HepG2 (cell line): Measurements from ENCODE around the gene YPEL3. TPM values are rescaled to one million over a fixed set of nuclear protein-coding genes. Genes with fewer than 3 reads are reported as not detected.

Experiments used
- ATF7-NPFF ChIP-seq: sonication (generic); formaldehyde crosslinking; IDR thresholded peaks from 2 replicates; pipeline ENCODE4 v1.8.1; 2023; ENCODE audit warnings: mild to moderate bottlenecking, low read depth, missing genetic modification reagents, moderate library complexity
- CREB1 ChIP-seq, 2 experiments: fragments of 450-650 bp in 1 of 2; IDR thresholded peaks; 2 replicates each; pipeline ENCODE4 v1.6.1; 2016 to 2017; ENCODE audit warnings: control low read depth in 1 of 2, mild to moderate bottlenecking in 1 of 2, missing compliant biosample characterization in 1 of 2, missing genetic modification characterization in 1 of 2
- FOSL1 ChIP-seq: sonication (generic); formaldehyde crosslinking; IDR thresholded peaks from 2 replicates; pipeline ENCODE4 v1.9.0; 2021; ENCODE audit warnings: missing genetic modification reagents, borderline replicate concordance
- MNT ChIP-seq: fragments of 450-650 bp; IDR thresholded peaks from 2 replicates; pipeline ENCODE4 v1.6.1; 2016
- PBX2 ChIP-seq: IDR thresholded peaks from 2 replicates; pipeline ENCODE4 v1.6.1; 2016; ENCODE audit warnings: control low read depth
- RAD51 ChIP-seq: fragments of 450-650 bp; IDR thresholded peaks from 2 replicates; pipeline ENCODE4 v1.6.1; 2016; ENCODE audit warnings: borderline replicate concordance
- SNAPC4 ChIP-seq: sonication (generic); formaldehyde crosslinking; IDR thresholded peaks from 2 replicates; pipeline ENCODE4 v1.4.0; 2020; ENCODE audit warnings: mild to moderate bottlenecking, missing genetic modification reagents
- TERF1 ChIP-seq: sonication (generic); formaldehyde crosslinking; IDR thresholded peaks from 2 replicates; pipeline ENCODE4 v1.8.0; 2022; ENCODE audit warnings: mild to moderate bottlenecking, missing genetic modification reagents, moderate library complexity
- YEATS4 ChIP-seq: sonication (generic); formaldehyde crosslinking; IDR thresholded peaks from 2 replicates; pipeline ENCODE4 v1.4.0; 2020; ENCODE audit warnings: missing genetic modification reagents, borderline replicate concordance
- ZBTB46 ChIP-seq: sonication (generic); formaldehyde crosslinking; IDR thresholded peaks from 2 replicates; pipeline ENCODE4 v1.4.0; 2020; ENCODE audit warnings: mild to moderate bottlenecking, missing genetic modification reagents, borderline replicate concordance
- ZFP36L2 ChIP-seq: sonication (generic); formaldehyde crosslinking; IDR thresholded peaks from 2 replicates; pipeline ENCODE4 v1.4.0; 2020; ENCODE audit warnings: missing genetic modification reagents
- ZNF253 ChIP-seq: sonication (generic); formaldehyde crosslinking; IDR thresholded peaks from 2 replicates; pipeline ENCODE4 v1.8.0; 2022; ENCODE audit warnings: mild to moderate bottlenecking, missing genetic modification reagents, borderline replicate concordance
- ZNF562 ChIP-seq: sonication (generic); formaldehyde crosslinking; IDR thresholded peaks from 2 replicates; pipeline ENCODE4 v1.8.0; 2022; ENCODE audit warnings: missing genetic modification reagents, borderline replicate concordance
- ZNF569 ChIP-seq: sonication (generic); formaldehyde crosslinking; IDR thresholded peaks from 2 replicates; pipeline ENCODE4 v1.5.0; 2020; ENCODE audit warnings: mild to moderate bottlenecking, missing genetic modification reagents, moderate library complexity, borderline replicate concordance
- ZNF589 ChIP-seq: sonication (generic); formaldehyde crosslinking; conservative IDR thresholded peaks from 2 replicates; pipeline ENCODE4 v1.8.0; 2022; ENCODE audit warnings: mild to moderate bottlenecking, moderate library complexity, missing genetic modification reagents
- ZSCAN25 ChIP-seq: sonication (generic); formaldehyde crosslinking; IDR thresholded peaks from 2 replicates; pipeline ENCODE4 v1.8.0; 2022; ENCODE audit warnings: mild to moderate bottlenecking, missing genetic modification reagents
- polyA plus RNA-seq, 8 experiments: library from polyadenylated mRNA; depleted of rRNA in 3 of 8; stranded (reverse) in 7 of 8; unstranded in 1 of 8; fragments of >200 nt; fragmentation: Illumina TruSeq in 4 of 8; extraction: Trizol in 4 of 8; gene quantifications; 2 replicates each; pipeline versions ENCODE4 v1.2.1 to v1.2.3, GENCODE V29; 2011 to 2016; ENCODE audit warnings: low read depth in 4 of 8, missing spikeins in 1 of 8, mixed read lengths in 1 of 8; ENCODE audit not compliant: insufficient read depth in 1 of 8
- total RNA-seq, 5 experiments: library from RNA; depleted of rRNA; stranded (reverse); fragments of >200 nt; fragmentation: Illumina TruSeq; extraction: Trizol; gene quantifications; 2 replicates each; pipeline ENCODE4 v1.2.3, GENCODE V29; 2016; ENCODE audit warnings: low read depth in 1 of 5

YPEL3 gene
- total and polyA plus RNA-seq, 2 of the 13 experiments (the other 11 are each of a cell fraction or from before 2014, with no cell fraction given), result 5.4 to 47.0 TPM

- TF ChIP-seq ZBTB46 (CRISPR knock-in tag), result no peak
- no peak for TF ChIP-seq ATF7-NPFF
- TF ChIP-seq ZNF253 (CRISPR knock-in tag), result no peak
- TF ChIP-seq FOSL1 (CRISPR knock-in tag), result no peak
- no peak for TF ChIP-seq RAD51
- no peak for TF ChIP-seq ZFP36L2
- no peak for TF ChIP-seq CREB1 (IDR thresholded peaks at IDR 0.05)
- TF ChIP-seq CREB1 (CRISPR knock-in tag; IDR thresholded peaks at IDR 0.05), result no peak
- no peak for TF ChIP-seq ZNF589 (CRISPR knock-in tag)
- TF ChIP-seq PBX2 (CRISPR knock-in tag), result no peak
- no peak for TF ChIP-seq MNT
- TF ChIP-seq ZSCAN25 (CRISPR knock-in tag), result peak; percentile 95
- TF ChIP-seq YEATS4 (CRISPR knock-in tag), result no peak
- no peak for TF ChIP-seq SNAPC4 (CRISPR knock-in tag)
- no peak for TF ChIP-seq ZNF569
- TF ChIP-seq ZNF562 (CRISPR knock-in tag), result no peak
- TF ChIP-seq TERF1 (CRISPR knock-in tag), result no peak
Observed at GRCh38 chr16:30069611-30070462, 26.2 kb downstream of the YPEL3 start (continued).
